GM18907 (cell line): Measurements from ENCODE around the gene CCDC63.

Source experiments
- ATAC-seq: cut with Tn5 transposase; IDR thresholded peaks from one replicate; pipeline ENCODE4 v1.9.1; 2021; ENCODE audit warnings: mild to moderate bottlenecking, moderate library complexity; ENCODE audit not compliant: unreplicated experiment

Gene CCDC63

DNA sequence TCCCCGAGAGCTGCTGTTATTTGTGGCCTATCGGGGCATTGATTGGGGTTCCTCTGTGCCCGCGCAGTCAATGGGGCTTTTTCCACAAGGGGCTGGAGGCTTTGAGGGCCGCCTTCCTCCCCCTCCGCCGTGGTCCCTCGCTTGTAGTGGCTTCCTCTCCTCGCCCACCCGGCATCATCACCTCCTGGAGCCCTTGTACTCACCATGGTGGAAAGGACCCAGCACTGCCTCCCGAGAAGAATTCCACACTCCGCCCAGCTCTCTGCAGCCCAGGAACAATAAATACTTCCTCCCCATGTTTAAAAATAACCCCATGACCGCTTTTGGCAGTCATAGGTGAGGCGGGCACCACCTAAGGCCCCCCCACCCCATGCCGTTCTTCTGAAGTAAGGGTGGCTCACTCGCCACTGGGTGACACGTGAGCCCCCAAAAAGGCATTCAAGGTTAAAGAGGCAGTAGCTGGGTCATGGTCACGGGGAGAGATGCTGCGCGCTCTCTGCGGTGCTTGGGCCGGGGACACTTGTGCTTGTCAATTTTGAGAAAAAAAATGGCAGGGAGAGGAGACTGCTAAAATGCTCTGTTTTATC, 73.6 kb downstream of the CCDC63 start, which contains the start of gene MYL2:
Gene MYL2 (minus strand): TSS at position 256 of the 587 bp plus-strand sequence. CDS start 50 bp downstream, at position 206.
- no peak for ATAC-seq

DNA sequence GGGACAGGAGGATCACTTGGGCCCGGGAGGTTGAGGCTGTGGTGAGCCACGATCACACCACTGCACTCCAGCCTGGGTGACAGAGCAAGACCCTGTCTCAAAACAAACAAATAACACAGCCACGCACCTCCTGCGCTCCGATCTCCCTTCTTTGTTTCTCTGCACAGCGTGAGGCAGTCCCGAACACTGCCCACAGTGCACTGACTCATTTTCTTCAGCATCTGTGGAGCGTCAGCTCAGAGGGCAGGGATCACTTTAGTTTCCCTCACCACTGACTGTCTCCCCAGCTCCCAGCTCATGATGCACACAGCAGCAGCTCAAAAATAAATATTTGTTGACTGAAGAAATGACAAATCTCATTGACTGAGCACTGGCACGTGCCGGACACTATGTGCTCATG, 74.5 kb downstream of the CCDC63 start:
- ATAC-seq = no peak

DNA sequence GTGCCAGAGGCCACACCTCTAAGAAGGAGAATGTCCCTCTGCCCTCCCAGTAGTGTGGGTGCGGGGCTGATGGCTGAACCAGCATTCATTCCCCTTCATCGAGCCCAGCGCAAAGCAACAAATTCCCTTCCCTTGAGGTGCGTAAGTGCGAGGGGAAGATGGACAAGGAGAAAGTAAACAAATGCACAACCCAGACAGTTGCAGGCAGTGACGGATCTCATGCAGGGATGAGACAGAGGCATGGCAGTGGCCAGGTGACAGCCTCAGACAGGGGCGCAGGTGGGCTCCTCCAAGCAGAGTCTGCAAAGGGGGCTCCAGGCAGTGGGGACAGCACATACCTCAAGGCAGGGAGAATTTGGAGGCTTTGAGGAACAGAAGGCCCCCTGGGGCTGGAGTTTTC, 75.9 kb downstream of the CCDC63 start:
- no peak for ATAC-seq

DNA sequence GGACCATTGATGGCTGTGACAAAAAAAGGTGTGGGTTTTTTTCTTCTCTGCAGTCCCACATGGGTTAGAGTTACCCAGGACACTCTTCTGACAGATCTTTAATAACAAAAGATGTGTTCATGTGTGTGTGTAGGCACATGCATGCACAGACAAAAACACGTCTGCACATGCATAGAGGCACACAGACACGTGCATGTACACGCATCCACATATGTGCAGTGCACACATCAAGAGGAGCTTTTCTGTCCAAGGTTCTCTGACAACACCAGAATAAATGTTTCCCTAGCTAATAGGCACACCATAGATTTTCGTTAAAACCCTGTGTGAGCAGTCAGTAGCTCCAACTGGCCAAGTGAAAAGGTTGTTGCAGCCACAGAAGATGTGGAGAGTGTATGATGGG, 76.4 kb downstream of the CCDC63 start:
- ATAC-seq = no peak

DNA sequence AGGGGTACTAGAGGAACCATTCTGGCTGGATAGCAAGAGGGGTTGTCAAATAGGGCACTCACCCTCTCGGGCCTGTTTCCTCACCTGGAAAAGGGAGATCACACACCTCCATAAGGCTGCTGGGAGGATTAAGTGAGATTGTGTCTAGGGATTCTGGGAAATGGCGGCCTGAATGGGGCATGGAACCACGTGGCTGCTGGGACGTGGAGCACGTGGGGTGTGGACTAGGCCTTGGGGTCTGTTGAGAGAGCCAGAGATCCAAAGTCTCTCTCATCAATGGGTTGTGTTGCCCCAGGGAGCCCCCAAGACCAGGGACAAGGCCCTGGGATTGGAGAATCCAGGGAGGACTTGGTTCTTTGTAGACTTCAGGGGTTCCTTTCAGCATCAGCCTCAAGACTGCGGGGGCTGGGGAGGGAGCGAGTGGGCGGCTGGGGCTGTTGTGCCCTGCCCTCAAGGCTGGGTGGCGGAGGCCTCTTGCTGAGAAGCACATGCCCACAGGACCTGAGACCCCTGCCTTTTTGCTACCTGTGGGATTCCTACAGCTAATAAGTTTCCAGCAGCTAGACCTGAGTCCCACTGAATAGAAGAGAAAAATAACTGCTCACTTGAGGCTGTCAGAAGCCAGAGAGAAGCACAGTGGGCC, 77.0 kb downstream of the CCDC63 start:
- no peak for ATAC-seq

DNA sequence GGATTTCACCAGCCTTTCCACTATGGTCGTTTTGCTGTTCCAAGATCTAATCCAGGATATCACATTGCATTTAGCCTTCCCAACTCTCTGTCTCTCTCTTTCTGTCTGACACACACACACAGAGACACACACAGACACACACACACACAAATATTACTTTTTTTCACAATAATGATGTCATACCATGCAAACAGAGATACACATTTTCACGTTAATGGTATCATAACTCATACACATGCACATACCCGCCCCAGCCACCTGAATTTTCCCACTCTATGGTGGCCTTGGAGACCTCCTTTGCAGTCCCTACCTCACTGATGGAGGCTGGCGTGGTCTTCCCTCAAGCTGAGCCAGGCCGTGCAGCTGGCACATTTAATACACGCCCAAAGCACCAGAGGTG, 80.8 kb downstream of the CCDC63 start:
- ATAC-seq = no peak

DNA sequence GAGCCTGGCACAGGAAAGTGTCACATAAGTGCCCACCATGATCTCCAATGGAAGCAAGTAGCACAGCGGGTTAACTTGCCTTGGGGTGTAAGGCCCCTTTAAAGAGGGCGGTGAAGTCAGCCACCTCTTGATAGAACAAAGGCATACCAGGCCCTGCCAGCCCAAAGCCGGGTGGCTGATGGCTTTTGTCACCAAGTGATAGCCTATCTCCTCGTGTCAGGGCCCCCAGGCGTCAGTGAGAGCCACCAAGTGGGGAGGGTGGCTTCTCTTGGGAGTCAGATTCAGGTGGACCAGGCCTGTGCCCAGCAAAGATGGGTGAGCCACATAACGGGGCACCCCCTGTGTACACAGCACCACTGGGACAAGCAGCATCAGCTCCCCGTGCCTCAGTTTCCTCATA, 81.9 kb downstream of the CCDC63 start:
- no peak for ATAC-seq

DNA sequence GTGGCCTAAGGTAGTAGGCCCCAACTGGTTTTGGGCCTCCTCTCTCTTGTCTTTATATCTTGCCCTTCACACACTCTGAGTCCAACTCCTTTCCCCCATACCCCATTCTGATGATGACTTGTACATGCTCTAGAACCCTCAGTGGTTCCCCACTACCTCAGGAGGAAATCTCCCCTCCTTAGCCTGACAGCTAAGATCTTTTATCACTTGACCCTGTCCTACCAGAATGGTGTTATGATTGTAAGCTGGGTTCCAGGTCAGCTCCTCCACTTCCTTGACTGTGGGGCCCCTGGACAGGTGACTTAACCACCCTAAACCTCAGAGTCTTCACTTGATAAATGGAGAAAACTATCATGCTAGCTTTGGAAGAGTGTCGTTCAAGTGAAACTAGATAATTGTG, 83.0 kb downstream of the CCDC63 start:
- no peak for ATAC-seq

DNA sequence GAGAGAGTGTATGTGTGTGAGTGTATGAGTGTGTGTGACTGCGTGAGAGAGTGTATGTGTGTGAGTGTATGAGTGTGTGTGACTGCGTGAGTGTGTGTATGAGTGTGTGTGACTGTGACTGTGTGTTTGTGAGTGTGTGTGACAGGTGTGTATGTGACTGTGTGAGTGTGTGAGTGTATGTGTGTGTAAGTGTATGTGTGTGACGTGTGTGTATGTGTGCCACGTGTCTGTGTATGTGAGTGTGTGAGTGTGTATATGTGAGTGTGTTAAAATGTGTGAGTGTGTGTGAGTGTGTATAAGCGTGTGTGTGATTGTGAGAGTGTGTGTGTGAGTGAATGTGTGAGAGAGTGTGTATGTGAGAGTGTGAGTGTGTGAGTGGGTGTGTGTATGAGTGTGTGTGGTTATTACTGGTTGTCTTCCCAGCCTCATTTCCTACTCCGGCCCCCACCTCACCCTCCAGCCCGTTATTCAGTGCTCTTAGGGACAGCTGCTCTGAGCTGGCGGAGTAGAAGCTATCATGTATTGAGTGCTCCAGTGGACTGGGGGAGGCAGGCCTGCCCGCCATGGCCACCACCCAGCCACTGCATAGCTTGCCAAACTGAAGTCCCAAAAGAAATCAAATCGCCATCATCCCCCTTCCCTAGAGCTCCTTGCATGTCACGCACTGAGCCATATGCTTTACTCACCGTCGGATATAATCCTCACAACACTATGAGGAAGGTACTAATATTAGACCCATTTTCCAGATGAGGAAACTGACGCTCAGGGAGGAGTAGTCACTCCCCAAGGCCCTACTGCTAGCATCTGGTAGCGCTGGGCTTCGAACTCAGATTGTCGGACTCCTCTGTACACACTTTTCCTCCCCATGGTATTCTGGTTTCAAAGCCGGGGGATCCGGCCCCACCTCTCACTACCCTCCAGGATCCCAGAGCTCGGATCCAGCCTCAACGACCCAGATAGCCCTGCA, 83.8 kb downstream of the CCDC63 start:
- ATAC-seq = no peak

DNA sequence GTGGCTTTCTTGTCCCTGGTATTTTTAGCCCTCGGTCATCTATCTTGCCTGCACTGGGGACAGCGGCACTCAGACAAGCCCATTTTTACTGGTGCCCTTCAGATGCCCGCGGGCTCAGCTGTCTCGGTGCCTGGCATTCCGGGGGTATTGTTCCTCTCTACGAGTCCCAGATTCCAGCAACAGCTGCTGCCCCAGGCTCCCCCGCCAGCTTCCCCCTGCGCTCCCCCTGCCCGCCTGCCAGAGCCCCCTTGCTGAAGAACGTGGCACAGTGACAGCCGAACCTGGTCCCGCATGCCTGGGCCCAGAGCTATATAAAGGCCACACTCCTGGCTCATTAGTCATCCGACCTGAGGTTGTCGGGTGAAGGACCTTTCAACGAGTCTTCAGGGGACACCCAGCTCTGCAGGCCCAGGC, 84.5 kb downstream of the CCDC63 start:
- no peak for ATAC-seq

DNA sequence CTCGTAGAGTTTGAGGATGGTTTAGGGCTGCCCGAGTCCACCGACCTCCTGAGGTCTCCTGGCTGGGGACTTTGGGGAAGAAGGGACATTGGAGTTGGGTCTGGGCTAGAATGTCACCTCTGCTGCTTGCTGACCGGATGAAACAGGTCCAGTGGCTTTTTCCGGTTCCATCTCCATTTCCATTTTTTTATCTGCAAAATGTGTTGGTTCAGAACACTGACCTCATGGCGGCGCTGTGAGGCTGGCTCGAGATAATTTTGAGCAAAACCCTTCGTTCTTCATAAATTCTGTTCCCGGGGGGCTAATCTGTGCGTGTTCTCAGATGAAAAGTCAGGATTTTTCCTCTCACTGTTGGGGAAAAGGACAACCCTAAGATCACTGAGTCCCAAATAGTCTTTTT, 85.3 kb downstream of the CCDC63 start:
- no peak for ATAC-seq

DNA sequence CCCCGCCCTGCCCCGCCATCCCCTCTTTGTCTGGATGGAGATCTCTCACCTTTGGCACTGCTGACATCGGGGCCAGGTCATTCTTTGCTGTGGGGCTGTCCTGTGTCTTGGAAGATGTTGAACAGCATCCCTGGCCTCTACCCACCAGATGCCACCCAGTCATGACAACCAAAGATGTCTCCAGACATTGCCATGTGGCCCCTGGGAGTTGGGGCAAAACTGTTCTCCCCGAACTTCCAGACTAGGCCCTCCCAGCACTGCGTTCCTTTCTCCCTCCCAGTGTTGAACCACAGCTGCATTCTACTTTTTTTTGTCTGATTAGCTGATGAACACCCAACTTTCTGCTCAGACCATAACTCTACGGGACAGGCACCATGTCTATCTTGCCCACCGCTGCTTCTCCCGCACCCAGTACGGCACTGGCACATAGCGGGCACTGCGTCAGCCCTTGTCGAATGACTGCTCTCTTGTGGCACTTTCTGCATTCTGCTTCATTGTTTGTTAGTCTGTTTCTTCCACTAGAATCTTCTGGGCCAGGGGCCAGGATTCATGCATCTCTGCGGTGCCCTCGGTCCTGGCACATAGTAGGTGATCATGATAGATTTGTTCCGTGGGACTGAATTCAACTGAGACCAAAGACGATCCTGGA, 86.7 kb downstream of the CCDC63 start:
- no peak for ATAC-seq

DNA sequence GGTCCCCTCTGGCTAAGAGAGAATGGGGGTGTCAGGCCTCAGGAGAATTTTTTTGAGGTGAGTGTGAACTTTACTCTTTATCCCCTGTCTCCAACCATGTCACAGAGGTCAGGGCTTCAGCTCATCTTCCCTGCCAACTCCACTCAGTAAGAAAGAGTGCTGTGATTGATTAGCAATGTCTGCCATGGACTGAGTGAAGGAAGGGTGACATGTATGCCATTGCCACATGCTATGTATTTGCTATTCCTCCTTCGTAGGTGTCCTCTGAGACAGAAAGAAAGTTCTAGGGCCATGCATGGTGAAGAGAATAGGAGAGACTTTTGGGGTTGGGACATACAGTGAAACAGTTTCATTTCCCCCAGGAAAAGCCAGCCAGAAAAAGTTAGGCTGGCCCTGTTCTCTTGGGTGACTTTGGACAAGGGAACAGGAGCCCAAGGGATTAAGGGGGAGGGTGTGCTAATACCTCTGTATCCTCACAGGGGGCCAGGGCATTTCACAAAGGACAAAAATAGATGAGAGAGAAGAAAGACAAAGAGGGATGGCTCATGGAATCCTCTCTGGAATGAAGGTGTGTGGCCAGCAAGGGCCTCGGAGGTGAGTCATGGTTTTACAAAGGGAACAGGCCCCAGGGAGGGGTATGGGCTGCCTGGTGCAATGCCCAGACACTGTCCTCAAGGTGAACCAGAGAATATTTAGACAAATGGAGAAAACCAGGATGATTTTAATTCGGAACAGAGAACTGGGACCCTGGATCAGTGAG, 87.5 kb downstream of the CCDC63 start:
- ATAC-seq = no peak

DNA sequence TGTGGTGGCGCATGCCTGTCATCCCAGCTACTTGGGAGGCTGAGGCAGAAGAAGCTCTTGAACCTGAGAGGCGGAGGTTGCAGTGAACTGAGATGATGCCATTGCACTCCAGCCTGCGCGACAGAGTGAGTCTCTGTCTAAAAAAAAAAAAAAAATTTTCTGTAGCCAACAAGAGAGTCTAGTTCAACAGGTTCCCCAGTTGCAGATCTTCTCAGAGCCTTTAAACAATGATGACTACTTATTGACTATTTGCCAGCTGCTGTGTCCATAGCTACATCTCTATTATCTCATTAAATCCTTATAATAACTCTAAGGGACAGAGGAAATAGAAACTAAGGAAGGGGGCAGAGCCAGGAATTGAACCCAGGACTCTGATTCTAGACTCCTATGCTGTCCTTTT, 88.8 kb downstream of the CCDC63 start:
- no peak for ATAC-seq

DNA sequence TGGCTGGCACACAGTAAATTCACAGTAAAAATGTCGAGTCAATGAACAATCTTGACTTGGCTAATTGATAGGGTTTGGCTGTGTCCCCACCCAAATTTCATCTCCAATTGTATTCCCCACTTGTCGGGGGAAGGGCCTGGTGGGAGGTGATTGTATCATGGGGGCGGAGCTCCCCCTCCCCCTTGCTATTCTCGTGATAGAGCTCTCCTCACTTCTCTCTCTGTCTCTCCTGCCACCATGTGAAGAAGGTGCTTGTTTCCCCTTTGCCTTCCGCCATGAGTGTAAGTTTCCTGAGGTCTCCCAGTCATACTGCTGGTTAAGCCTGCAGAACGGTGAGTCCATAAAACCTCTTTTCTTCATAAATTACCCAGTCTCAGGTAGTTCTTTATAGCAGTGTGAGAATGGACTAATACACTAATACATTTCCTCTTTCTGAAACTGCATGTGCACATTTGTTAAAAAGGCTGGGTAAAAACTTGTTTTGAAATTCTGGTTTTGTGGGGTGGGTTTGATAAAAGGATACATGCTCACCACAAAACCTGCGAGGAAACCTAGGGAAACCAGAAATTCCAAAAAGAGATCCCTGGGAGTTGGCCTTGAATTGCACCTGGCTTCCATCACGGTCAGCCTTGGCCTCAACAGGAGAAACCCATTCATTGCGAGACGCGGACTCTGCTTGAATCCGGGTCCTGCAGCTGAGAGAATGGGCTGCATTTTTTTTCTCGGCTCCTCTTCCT, 89.7 kb downstream of the CCDC63 start:
- no peak for ATAC-seq

DNA sequence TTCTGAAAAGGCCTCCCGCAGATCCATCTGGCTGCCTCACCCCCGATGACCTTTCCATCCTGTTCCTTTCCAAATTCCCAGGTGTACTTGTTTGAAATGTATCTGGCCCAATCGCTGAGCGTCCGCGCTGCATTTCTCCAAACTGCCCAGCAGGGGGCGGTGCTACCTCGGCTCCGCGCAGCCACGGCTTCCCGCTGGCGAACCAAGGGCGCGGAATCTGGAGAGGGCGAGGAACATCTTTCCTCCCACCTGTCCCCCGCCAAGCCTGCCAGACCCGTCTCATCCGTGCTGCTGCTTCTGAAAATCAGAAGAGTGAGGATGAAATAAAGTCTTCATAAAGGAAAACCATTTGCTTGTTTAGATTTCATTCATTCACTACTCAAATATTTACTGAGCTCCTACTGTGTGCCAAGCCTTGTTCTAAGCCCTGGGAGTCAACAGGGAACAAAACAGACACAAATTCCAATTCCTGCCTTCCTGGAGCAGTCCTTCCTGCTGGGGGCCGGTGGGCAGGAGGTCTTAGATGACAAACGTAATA, 90.4 kb downstream of the CCDC63 start:
- ATAC-seq = no peak

DNA sequence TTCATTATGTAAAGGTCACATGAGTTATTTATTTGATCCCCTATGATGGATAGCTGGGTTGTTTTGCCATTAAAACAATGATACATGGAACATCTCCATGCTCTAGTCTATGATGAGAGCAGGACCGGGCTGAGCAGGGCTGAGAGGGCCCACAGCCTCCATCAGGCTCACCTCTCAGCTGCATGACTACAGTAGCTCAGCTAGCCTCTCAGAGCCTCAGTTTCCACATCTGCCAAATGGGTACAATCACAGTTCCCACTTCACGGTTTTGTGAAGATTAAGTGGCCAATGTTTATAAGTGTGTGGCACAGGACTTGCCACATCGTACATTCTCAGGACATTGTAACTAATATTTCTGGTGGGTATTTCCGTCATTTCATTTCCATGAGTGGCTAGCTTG, 93.5 kb downstream of the CCDC63 start:
- no peak for ATAC-seq

DNA sequence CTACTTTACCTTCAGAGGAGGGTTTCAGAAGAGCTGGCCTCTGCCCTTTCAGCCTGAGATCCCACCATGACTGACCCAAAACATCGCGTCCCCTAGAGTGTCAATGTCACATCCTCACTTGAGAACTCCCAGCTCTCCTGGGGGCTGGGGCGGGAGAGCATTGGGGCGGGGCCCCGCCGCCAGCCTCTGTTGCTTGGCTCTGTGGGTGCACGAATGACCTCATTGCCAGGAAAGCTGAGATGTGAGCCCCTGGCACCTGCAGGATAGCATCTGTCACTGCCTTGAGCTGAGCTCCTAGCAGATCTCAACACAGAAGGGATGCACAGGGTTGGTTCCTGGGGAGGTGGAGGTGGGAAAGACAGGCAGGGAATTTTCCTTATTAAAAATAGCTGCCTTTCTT, 94.1 kb downstream of the CCDC63 start:
- no peak for ATAC-seq

DNA sequence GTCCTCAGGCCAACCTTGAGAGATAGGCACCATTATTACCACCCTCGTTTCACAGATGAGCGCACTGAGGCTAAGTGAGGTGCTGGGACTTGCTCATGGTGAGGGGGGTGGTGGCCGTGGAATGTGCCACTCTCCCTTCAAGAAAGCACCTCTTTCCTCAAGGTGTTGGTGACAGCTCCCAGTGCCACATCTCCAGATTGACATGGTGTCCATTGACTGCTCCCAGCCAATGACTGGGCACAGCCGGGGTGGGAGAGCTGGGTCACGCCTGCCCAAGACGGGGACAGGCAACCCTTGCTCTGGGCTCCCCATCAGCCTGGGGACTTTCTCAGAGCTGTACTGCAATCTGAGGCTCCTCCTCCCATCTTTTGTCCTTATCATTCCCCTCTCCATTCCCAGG, 94.6 kb downstream of the CCDC63 start:
- no peak for ATAC-seq

DNA sequence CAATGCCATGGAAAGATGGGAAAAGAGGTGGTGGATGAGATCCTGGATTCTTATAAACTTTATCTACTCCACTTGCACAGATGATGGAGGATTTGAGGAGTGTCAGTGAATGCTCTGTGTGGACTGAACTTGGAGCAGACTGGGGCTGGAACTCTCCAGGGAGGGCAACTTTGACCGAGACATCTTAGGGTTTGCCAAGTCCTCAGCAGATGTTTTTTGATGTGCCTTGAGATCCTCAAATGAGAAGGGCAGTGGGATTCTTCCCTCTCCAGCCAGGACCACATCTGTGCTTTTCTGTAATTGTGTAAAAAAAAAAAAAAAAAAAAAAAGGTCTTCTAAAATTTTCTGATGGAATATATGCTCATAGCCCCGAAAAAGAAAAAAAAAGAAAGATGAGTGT, 96.6 kb downstream of the CCDC63 start:
- no peak for ATAC-seq
